IPS DF 6.9 (cell line): Measurements from ENCODE around the gene HELQ.

ENCODE experiments used
- DNase-seq: peaks from one replicate; pipeline ENCODE4 v3.0.0-alpha.2; 2013; ENCODE audit warnings: low read depth, low spot score
- H3K27ac ChIP-seq: one replicate; pipeline ENCODE4 v1.5.1; 2013; ENCODE audit warnings: low read length, control low read depth
- H3K27me3 ChIP-seq: 2 replicates; pipeline ENCODE4 v1.6.1; 2013; ENCODE audit warnings: mild to moderate bottlenecking, low read length; ENCODE audit not compliant: control insufficient read depth, insufficient read depth
- H3K36me3 ChIP-seq: 2 replicates; pipeline ENCODE4 v1.6.1; 2013; ENCODE audit warnings: low read length; ENCODE audit not compliant: control insufficient read depth, insufficient read depth
- H3K4me1 ChIP-seq: 2 replicates; pipeline ENCODE4 v1.6.1; 2013; ENCODE audit warnings: low read length; ENCODE audit not compliant: control insufficient read depth, insufficient read depth
- H3K4me3 ChIP-seq: 2 replicates; pipeline ENCODE4 v1.5.1; 2013; ENCODE audit warnings: mild to moderate bottlenecking, low read length
- H3K9me3 ChIP-seq: 2 replicates; pipeline ENCODE4 v1.6.1; 2013; ENCODE audit warnings: low read length, inconsistent platforms; ENCODE audit not compliant: control insufficient read depth, insufficient read depth
- WGBS: extraction: QIAGEN DNeasy Blood & Tissue Kit; methylation state at CpG from one replicate; pipeline ENCODE4 v1.1.7; 2013; ENCODE audit warnings: mixed read lengths, missing lambda C conversion rate; ENCODE audit not compliant: insufficient read length, insufficient coverage; 5-methylcytosine and 5-hydroxymethylcytosine counted together

The HELQ gene

GRCh38 chr4:83486457-83487129, 31.0 kb upstream of the HELQ start:
- H3K4me3 ChIP-seq: no peak overlapping the region
- H3K4me1 ChIP-seq: no peaks in the 10 kb centered on the region
- no CpG with 5 or more reads among the region's 3 CpGs for WGBS
- no peak overlapping the region for H3K27ac ChIP-seq
- no peaks in the 10 kb centered on the region for H3K27me3 ChIP-seq
- no peaks in the 10 kb centered on the region for H3K9me3 ChIP-seq
- no peaks in the 10 kb centered on the region for H3K36me3 ChIP-seq
- no peak for DNase-seq

- H3K4me1 ChIP-seq: no peaks in the 10 kb centered on the region
- H3K27ac ChIP-seq: no peak within 1 kb of the TSS
- no peaks in the 10 kb centered on the region for H3K27me3 ChIP-seq
- peak within 1 kb of the TSS; percentile 54 for H3K4me3 ChIP-seq
- H3K9me3 ChIP-seq: no peaks in the 10 kb centered on the region
- peak; percentile 88 for DNase-seq
- no CpG with 5 or more reads among the region's 93 CpGs for WGBS
- no peaks in the 10 kb centered on the region for H3K36me3 ChIP-seq
Measured at GRCh38 chr4:83484500-83485461, 29.2 kb upstream of the HELQ start, which contains the start of gene ABRAXAS1. Gene ABRAXAS1, minus strand, starts transcription at chr4:83485100. Its CDS starts 28 bp downstream, at chr4:83485072.

- no peaks in the 10 kb centered on the region for H3K4me1 ChIP-seq
- no peaks in the 10 kb centered on the region for H3K27me3 ChIP-seq
- WGBS: no CpG with 5 or more reads among the region's 2 CpGs
- H3K9me3 ChIP-seq: no peaks in the 10 kb centered on the region
- H3K27ac ChIP-seq: no peak overlapping the region
- H3K4me3 ChIP-seq: no peak overlapping the region
- no peaks in the 10 kb centered on the region for H3K36me3 ChIP-seq
- no peak for DNase-seq
Measured at GRCh38 chr4:83473966-83474365, 18.3 kb upstream of the HELQ start.

- H3K27me3 ChIP-seq: no peaks in the 10 kb centered on the region
- no CpG with 5 or more reads among the region's 4 CpGs for WGBS
- H3K27ac ChIP-seq: no peak overlapping the region
- H3K9me3 ChIP-seq: no peaks in the 10 kb centered on the region
- H3K4me3 ChIP-seq: no peak overlapping the region
- H3K4me1 ChIP-seq: no peaks in the 10 kb centered on the region
- no peak for DNase-seq
- H3K36me3 ChIP-seq: no peaks in the 10 kb centered on the region
Measured at GRCh38 chr4:83473423-83473822, 17.8 kb upstream of the HELQ start.

- Histone ChIP-seq H3K27ac (no peak overlapping the region), H3K9me3 (no peaks in the 10 kb centered on the region), H3K4me1 (no peaks in the 10 kb centered on the region), H3K36me3 (no peaks in the 10 kb centered on the region; the same call in 1 of the 2 replicates), H3K4me3 (peak overlapping the region; percentile 95; the same call in 1 of the 2 replicates), H3K27me3 (no peaks in the 10 kb centered on the region)
- WGBS: no CpG with 5 or more reads among the region's 7 CpGs
- DNase-seq: no peak
Measured at GRCh38 chr4:83456184-83456501, 520 bp upstream of the HELQ start.

- WGBS: no CpG with 5 or more reads among the region's 6 CpGs
- DNase-seq: no peak
- H3K36me3 ChIP-seq: no peaks in the 10 kb centered on the region; the same call in 1 of the 2 replicates
- H3K27ac ChIP-seq: no peak overlapping the region
- no peaks in the 10 kb centered on the region for H3K27me3 ChIP-seq
- H3K9me3 ChIP-seq: no peaks in the 10 kb centered on the region
- H3K4me1 ChIP-seq: no peaks in the 10 kb centered on the region
- peak overlapping the region; percentile 95; the same call in 1 of the 2 replicates for H3K4me3 ChIP-seq
Measured at GRCh38 chr4:83454686-83455085, 937 bp downstream of the HELQ start.

GRCh38 chr4:83449009-83449408, 6.6 kb downstream of the HELQ start:
- H3K27me3 ChIP-seq: no peaks in the 10 kb centered on the region
- DNase-seq: no peak
- no CpG with 5 or more reads among the region's 2 CpGs for WGBS
- H3K27ac ChIP-seq: no peak overlapping the region
- H3K9me3 ChIP-seq: no peaks in the 10 kb centered on the region
- H3K4me1 ChIP-seq: no peaks in the 10 kb centered on the region
- H3K36me3 ChIP-seq: no peaks in the 10 kb centered on the region; the same call in 1 of the 2 replicates
- no peak overlapping the region for H3K4me3 ChIP-seq

GRCh38 chr4:83440899-83441298, 14.7 kb downstream of the HELQ start:
- Histone ChIP-seq H3K27me3 (no peaks in the 10 kb centered on the region), H3K9me3 (no peaks in the 10 kb centered on the region)

GRCh38 chr4:83440148-83440814, 15.3 kb downstream of the HELQ start:
- no peaks in the 10 kb centered on the region for H3K9me3 ChIP-seq
- H3K27ac ChIP-seq: no peak overlapping the region
- H3K4me3 ChIP-seq: no peak overlapping the region
- no peak for DNase-seq
- WGBS: no CpG with 5 or more reads among the region's 1 CpG
- H3K27me3 ChIP-seq: no peaks in the 10 kb centered on the region
- no peaks in the 10 kb centered on the region for H3K36me3 ChIP-seq
- H3K4me1 ChIP-seq: no peaks in the 10 kb centered on the region

More at GRCh38 chr4:83440899-83441298, 14.7 kb downstream of the HELQ start:
- DNase-seq: no peak
- H3K4me1 ChIP-seq: no peaks in the 10 kb centered on the region
- no peak overlapping the region for H3K27ac ChIP-seq
- no CpG with 5 or more reads among the region's 3 CpGs for WGBS
- H3K4me3 ChIP-seq: no peak overlapping the region
- H3K36me3 ChIP-seq: no peaks in the 10 kb centered on the region

GRCh38 chr4:83438719-83439118, 16.9 kb downstream of the HELQ start:
- H3K36me3 ChIP-seq: no peaks in the 10 kb centered on the region
- H3K4me3 ChIP-seq: no peak overlapping the region
- H3K27me3 ChIP-seq: no peaks in the 10 kb centered on the region
- no peak for DNase-seq
- no peaks in the 10 kb centered on the region for H3K4me1 ChIP-seq
- H3K9me3 ChIP-seq: no peaks in the 10 kb centered on the region
- no peak overlapping the region for H3K27ac ChIP-seq
